ENCODE results near the gene HES2.

GRCh38 chr1:6460301-6461050 is 40.8 kb upstream of the HES2 start:
- TF ChIP-seq CTCF (IDR thresholded peaks at IDR 0.05): no peak
- TF ChIP-seq POLR2A (IDR thresholded peaks at IDR 0.05): no peak
